T-helper 17 cell (primary cell): Measurements from ENCODE around the gene DHODH. TPM values are rescaled to one million over a fixed set of nuclear protein-coding genes. Genes with fewer than 3 reads are reported as not detected.
"Not testable (repeated sequence)": the region's sequence is repeated elsewhere in the genome, so short reads cannot be mapped to it uniquely, and the experiment has no call there.

Experiments
- ATAC-seq: fragments of 150-1000 bp; cut with Tn5 transposase; 2 replicates; pipeline ENCODE4 v1.10.0; 2021; ENCODE audit warnings: mild to moderate bottlenecking, moderate library complexity
- DNase-seq, 3 donors: peaks; one replicate each; pipeline versions ENCODE4 v3.0.0 to v3.0.0-alpha.2; 2020 to 2021
- H3K9me3 ChIP-seq: one replicate; pipeline ENCODE4 v1.7.0; 2013; ENCODE audit warnings: low read length, mild to moderate bottlenecking; ENCODE audit not compliant: control insufficient read depth, poor library complexity, severe bottlenecking
- H3K27ac Mint-ChIP-seq: one replicate; pipeline ENCODE4 v1.8.0; 2022; ENCODE audit warnings: mild to moderate bottlenecking, moderate library complexity, mixed read lengths
- H3K27me3 Mint-ChIP-seq: one replicate; pipeline ENCODE4 v1.8.0; 2022; ENCODE audit warnings: mixed read lengths
- H3K36me3 Mint-ChIP-seq: one replicate; pipeline ENCODE4 v1.8.0; 2022; ENCODE audit warnings: low read depth, mixed read lengths
- H3K4me1 Mint-ChIP-seq: one replicate; pipeline ENCODE4 v1.8.0; 2022; ENCODE audit warnings: mild to moderate bottlenecking, mixed read lengths
- H3K4me3 Mint-ChIP-seq: one replicate; pipeline ENCODE4 v1.8.0; 2022; ENCODE audit warnings: mild to moderate bottlenecking, moderate library complexity, mixed read lengths
- total RNA-seq, 4 donors: library from RNA in 2 of 4; stranded (reverse) in 2 of 4; gene quantifications; one replicate each; pipeline ENCODE4 v1.2.3 and lab custom pipeline; 2022 to 2026

The DHODH gene
- total RNA-seq, 2 donors from 2014 or later: 5.0 to 5.9 TPM

GRCh38 chr16:71995038-71995437, 13.5 kb upstream of the DHODH start:
- Mint-ChIP-seq H3K27ac (no peak overlapping the region), H3K27me3 (peaks cover 45% of the 10 kb centered on the region), H3K4me3 (no peak overlapping the region), H3K4me1 (peaks cover 3% of the 10 kb centered on the region), H3K36me3 (peaks cover 3% of the 10 kb centered on the region)
- H3K9me3 ChIP-seq: no peaks in the 10 kb centered on the region
- DNase-seq (no peak), ATAC-seq (no peak)

- not testable (repeated sequence) for H3K36me3 Mint-ChIP-seq, H3K27ac Mint-ChIP-seq, ATAC-seq, H3K9me3 ChIP-seq, H3K4me3 Mint-ChIP-seq, H3K4me1 Mint-ChIP-seq, DNase-seq
- H3K27me3 Mint-ChIP-seq: peaks cover 41% of the 10 kb centered on the region
These were observed 11.0 kb upstream of the DHODH start for GRCh38 chr16:71997578-71997977.

- H3K27ac Mint-ChIP-seq: peak overlapping the region; percentile 27
- ATAC-seq: no peak
These were observed 7.2 kb upstream of the DHODH start for GRCh38 chr16:72001180-72001874.

GRCh38 chr16:72002619-72003018, 5.9 kb upstream of the DHODH start:
- H3K9me3 ChIP-seq: no peaks in the 10 kb centered on the region
- Mint-ChIP-seq H3K4me1 (peaks cover 5% of the 10 kb centered on the region), H3K36me3 (peaks cover 3% of the 10 kb centered on the region), H3K27ac (peak overlapping the region; percentile 27), H3K27me3 (peaks cover 31% of the 10 kb centered on the region), H3K4me3 (no peak overlapping the region)
- no peak for ATAC-seq
- DNase-seq: no peak

More at GRCh38 chr16:72001180-72001874, 7.2 kb upstream of the DHODH start:
- H3K36me3 Mint-ChIP-seq: peaks cover 3% of the 10 kb centered on the region
- no peak overlapping the region for H3K4me3 Mint-ChIP-seq
- peaks cover 41% of the 10 kb centered on the region for H3K27me3 Mint-ChIP-seq
- no peak for DNase-seq
- no peaks in the 10 kb centered on the region for H3K9me3 ChIP-seq
- H3K4me1 Mint-ChIP-seq: peaks cover 5% of the 10 kb centered on the region

- not testable (repeated sequence) for ATAC-seq, DNase-seq, H3K4me3 Mint-ChIP-seq, H3K36me3 Mint-ChIP-seq, H3K9me3 ChIP-seq, H3K27ac Mint-ChIP-seq
- H3K4me1 Mint-ChIP-seq: peaks cover 11% of the 10 kb centered on the region
- peaks cover 10% of the 10 kb centered on the region for H3K27me3 Mint-ChIP-seq
These were observed 500 bp upstream of the DHODH start for GRCh38 chr16:72008065-72008423.

- DNase-seq (no peak), ATAC-seq (no peak)
- H3K9me3 ChIP-seq: no peaks in the 10 kb centered on the region
- Mint-ChIP-seq H3K4me3 (peak overlapping the region; percentile 78), H3K27me3 (peaks cover 4% of the 10 kb centered on the region), H3K27ac (no peak overlapping the region), H3K36me3 (peaks cover 2% of the 10 kb centered on the region), H3K4me1 (peaks cover 11% of the 10 kb centered on the region)
These were observed 1.2 kb downstream of the DHODH start for GRCh38 chr16:72009779-72010178.

GRCh38 chr16:72012607-72013006, 4.1 kb downstream of the DHODH start:
- Mint-ChIP-seq H3K4me3 (no peak overlapping the region), H3K36me3 (peaks cover 5% of the 10 kb centered on the region), H3K27ac (peak overlapping the region; percentile 43), H3K4me1 (peaks cover 16% of the 10 kb centered on the region), H3K27me3 (no peaks in the 10 kb centered on the region)
- no peaks in the 10 kb centered on the region for H3K9me3 ChIP-seq
- ATAC-seq (no peak), DNase-seq (no peak)

GRCh38 chr16:72013389-72013788, 4.8 kb downstream of the DHODH start:
- Mint-ChIP-seq H3K27ac (peak overlapping the region; percentile 43), H3K4me1 (peaks cover 15% of the 10 kb centered on the region), H3K36me3 (peaks cover 5% of the 10 kb centered on the region), H3K27me3 (no peaks in the 10 kb centered on the region), H3K4me3 (no peak overlapping the region)
- H3K9me3 ChIP-seq: no peaks in the 10 kb centered on the region
- DNase-seq: no peak
- ATAC-seq: no peak

- no peak for ATAC-seq
- H3K27ac Mint-ChIP-seq: peak overlapping the region; percentile 51
- H3K9me3 ChIP-seq: no peaks in the 10 kb centered on the region
- peaks cover 12% of the 10 kb centered on the region for H3K4me1 Mint-ChIP-seq
- H3K27me3 Mint-ChIP-seq: no peaks in the 10 kb centered on the region
- no peak for DNase-seq
- H3K4me3 Mint-ChIP-seq: no peak overlapping the region
- H3K36me3 Mint-ChIP-seq: peaks cover 3% of the 10 kb centered on the region
These were observed 5.5 kb downstream of the DHODH start for GRCh38 chr16:72013888-72014581.

- H3K27me3 Mint-ChIP-seq: no peaks in the 10 kb centered on the region
- H3K4me3 Mint-ChIP-seq: no peak overlapping the region
- no peaks in the 10 kb centered on the region for H3K9me3 ChIP-seq
- peaks cover 12% of the 10 kb centered on the region for H3K4me1 Mint-ChIP-seq
- ATAC-seq: no peak
- peak overlapping the region; percentile 51 for H3K27ac Mint-ChIP-seq
- peaks cover 3% of the 10 kb centered on the region for H3K36me3 Mint-ChIP-seq
- no peak for DNase-seq
These were observed 6.1 kb downstream of the DHODH start for GRCh38 chr16:72014675-72015074.

GRCh38 chr16:72015124-72015523, 6.6 kb downstream of the DHODH start:
- no peak overlapping the region for H3K27ac Mint-ChIP-seq
- H3K36me3 Mint-ChIP-seq: peaks cover 3% of the 10 kb centered on the region
- peaks cover 10% of the 10 kb centered on the region for H3K4me1 Mint-ChIP-seq
- no peak for DNase-seq
- no peaks in the 10 kb centered on the region for H3K27me3 Mint-ChIP-seq
- H3K4me3 Mint-ChIP-seq: no peak overlapping the region
- no peak for ATAC-seq
- no peaks in the 10 kb centered on the region for H3K9me3 ChIP-seq

GRCh38 chr16:72018470-72018869, 9.9 kb downstream of the DHODH start:
- Mint-ChIP-seq H3K27me3 (no peaks in the 10 kb centered on the region), H3K4me3 (no peak overlapping the region), H3K4me1 (peaks cover 5% of the 10 kb centered on the region), H3K27ac (no peak overlapping the region), H3K36me3 (peaks cover 7% of the 10 kb centered on the region)
- DNase-seq (no peak), ATAC-seq (no peak)
- no peaks in the 10 kb centered on the region for H3K9me3 ChIP-seq

GRCh38 chr16:72021043-72021442, 12.5 kb downstream of the DHODH start:
- H3K27ac Mint-ChIP-seq: no peak overlapping the region
- no peaks in the 10 kb centered on the region for H3K9me3 ChIP-seq
- DNase-seq: no peak
- ATAC-seq: no peak
- H3K4me3 Mint-ChIP-seq: no peak overlapping the region
- H3K27me3 Mint-ChIP-seq: no peaks in the 10 kb centered on the region
- peaks cover 4% of the 10 kb centered on the region for H3K4me1 Mint-ChIP-seq
- H3K36me3 Mint-ChIP-seq: peaks cover 9% of the 10 kb centered on the region

- DNase-seq (no peak), ATAC-seq (no peak)
- Mint-ChIP-seq H3K36me3 (peaks cover 8% of the 10 kb centered on the region), H3K4me1 (no peaks in the 10 kb centered on the region), H3K27ac (no peak overlapping the region), H3K4me3 (no peak overlapping the region), H3K27me3 (no peaks in the 10 kb centered on the region)
- H3K9me3 ChIP-seq: no peaks in the 10 kb centered on the region
These were observed 13.6 kb downstream of the DHODH start for GRCh38 chr16:72022127-72022526.
